ENCODE data around the gene PRELID2. TPM values are rescaled to one million over a fixed set of nuclear protein-coding genes. Genes with fewer than 3 reads are reported as not detected.

PRELID2 gene
- polyA plus RNA-seq, 2 of the 4 experiments (the other 2 are of a cell fraction), result 8.5 to 10.4 TPM

GRCh38 chr5:145856285-145856818 lies 21.2 kb upstream of the PRELID2 start:
- Histone ChIP-seq H3K4me3 (no peak overlapping the region), H3K27ac (peak overlapping the region in 1 of 2 experiments; percentile 3; a peak in 1 of 6 replicates), H3K9me3 (no peaks in the 10 kb centered on the region), H3K4me2 (no peak overlapping the region), H3K4me1 (peaks cover 15% of the 10 kb centered on the region)
- POLR2A ChIA-PET, result no interaction called here
- CTCF ChIA-PET, result interaction anchor here (0.7 to 2.5 kb wide), 4 partner anchors 9 to 32 kb away, joined by 3 to 9 read pairs (median 3); no protein-coding TSS in a partner anchor
- WGBS (ENCODE audit: missing lambda C conversion rate), result 89% methylated on average over 25 of the region's 25 CpGs
- FAIRE-seq, result no peak
- TF ChIP-seq RARB (CRISPR knock-in tag; IDR thresholded peaks at IDR 0.05) (no peak), CHD2 (IDR thresholded peaks at IDR 0.05; ENCODE audit: low read length, partially characterized antibody) (no peak), CBX8 (IDR thresholded peaks at IDR 0.05) (no peak), NPAS2 (CRISPR knock-in tag; IDR thresholded peaks at IDR 0.05; ENCODE audit: borderline replicate concordance) (no peak), POLR2A (IDR thresholded peaks at IDR 0.05; ENCODE audit: low read length) (no peak), FOXS1 (CRISPR knock-in tag; IDR thresholded peaks at IDR 0.05) (no peak), SREBF2 (IDR thresholded peaks at IDR 0.05) (no peak), ESRRA (IDR thresholded peaks at IDR 0.05; ENCODE audit: borderline replicate concordance, low read length) (no peak), CEBPB (IDR thresholded peaks at IDR 0.05) (no peak), HES2 (IDR thresholded peaks at IDR 0.05) (no peak)
- TF ChIP-seq, protein P1, sequence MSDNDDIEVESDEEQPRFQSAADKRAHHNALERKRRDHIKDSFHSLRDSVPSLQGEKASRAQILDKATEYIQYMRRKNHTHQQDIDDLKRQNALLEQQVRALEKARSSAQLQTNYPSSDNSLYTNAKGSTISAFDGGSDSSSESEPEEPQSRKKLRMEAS (IDR thresholded peaks at IDR 0.05), result no peak
- no peak for DNase-seq (ENCODE audit: low read depth in 1 of 2, low spot score in 1 of 2)
- no peak for ATAC-seq

GRCh38 chr5:145855763-145856267 lies 20.7 kb upstream of the PRELID2 start:
- Histone ChIP-seq H3K4me1 (peaks cover 15% of the 10 kb centered on the region), H3K4me2 (no peak overlapping the region), H3K4me3 (no peak overlapping the region), H3K27ac (peak overlapping the region in 1 of 2 experiments; percentile 3; a peak in 1 of 6 replicates), H3K9me3 (no peaks in the 10 kb centered on the region)
- DNase-seq (ENCODE audit: low read depth in 1 of 2, low spot score in 1 of 2) (no peak), FAIRE-seq (no peak), ATAC-seq (no peak)
- ChIA-PET POLR2A (interaction anchor here (1.8 kb wide), 1 partner anchor 21 kb away, joined by 5 read pairs; the partner anchor contains the start of gene PRELID2), CTCF (interaction anchor here (0.7 to 2.5 kb wide), 5 partner anchors 9 to 32 kb away, joined by 3 to 9 read pairs (median 3); no protein-coding TSS in a partner anchor)
- 88% methylated on average over 4 of the region's 4 CpGs for WGBS (ENCODE audit: missing lambda C conversion rate)
- TF ChIP-seq NR3C1 (IDR thresholded peaks at IDR 0.05), result no peak
- no peak for TF ChIP-seq ESRRA (IDR thresholded peaks at IDR 0.05; ENCODE audit: borderline replicate concordance, low read length)
- TF ChIP-seq ZSCAN20 (CRISPR knock-in tag; IDR thresholded peaks at IDR 0.05), result no peak
- no peak for TF ChIP-seq REST (IDR thresholded peaks at IDR 0.05)
- TF ChIP-seq PHF8 (IDR thresholded peaks at IDR 0.05; ENCODE audit: borderline replicate concordance, low read depth), result no peak
- no peak for TF ChIP-seq CHD4 (IDR thresholded peaks at IDR 0.05; ENCODE audit: borderline replicate concordance)
- TF ChIP-seq MAFK (IDR thresholded peaks at IDR 0.05; ENCODE audit: partially characterized antibody), result no peak
- no peak for TF ChIP-seq RNF2 (IDR thresholded peaks at IDR 0.05; ENCODE audit: borderline replicate concordance, low read depth)
- TF ChIP-seq HOXB13 (CRISPR knock-in tag; IDR thresholded peaks at IDR 0.05; ENCODE audit: low read depth), result no peak
- no peak for TF ChIP-seq ZNF302 (CRISPR knock-in tag; IDR thresholded peaks at IDR 0.05)
- TF ChIP-seq KDM5A (IDR thresholded peaks at IDR 0.05), result no peak
- TF ChIP-seq, protein P2, sequence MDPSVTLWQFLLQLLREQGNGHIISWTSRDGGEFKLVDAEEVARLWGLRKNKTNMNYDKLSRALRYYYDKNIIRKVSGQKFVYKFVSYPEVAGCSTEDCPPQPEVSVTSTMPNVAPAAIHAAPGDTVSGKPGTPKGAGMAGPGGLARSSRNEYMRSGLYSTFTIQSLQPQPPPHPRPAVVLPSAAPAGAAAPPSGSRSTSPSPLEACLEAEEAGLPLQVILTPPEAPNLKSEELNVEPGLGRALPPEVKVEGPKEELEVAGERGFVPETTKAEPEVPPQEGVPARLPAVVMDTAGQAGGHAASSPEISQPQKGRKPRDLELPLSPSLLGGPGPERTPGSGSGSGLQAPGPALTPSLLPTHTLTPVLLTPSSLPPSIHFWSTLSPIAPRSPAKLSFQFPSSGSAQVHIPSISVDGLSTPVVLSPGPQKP (IDR thresholded peaks at IDR 0.05; ENCODE audit: low read depth, low read length), result no peak
- no peak for TF ChIP-seq FOXS1 (CRISPR knock-in tag; IDR thresholded peaks at IDR 0.05)

Measured in A549 (cell line).